ENCODE results near the gene MEPCE.

DNA sequence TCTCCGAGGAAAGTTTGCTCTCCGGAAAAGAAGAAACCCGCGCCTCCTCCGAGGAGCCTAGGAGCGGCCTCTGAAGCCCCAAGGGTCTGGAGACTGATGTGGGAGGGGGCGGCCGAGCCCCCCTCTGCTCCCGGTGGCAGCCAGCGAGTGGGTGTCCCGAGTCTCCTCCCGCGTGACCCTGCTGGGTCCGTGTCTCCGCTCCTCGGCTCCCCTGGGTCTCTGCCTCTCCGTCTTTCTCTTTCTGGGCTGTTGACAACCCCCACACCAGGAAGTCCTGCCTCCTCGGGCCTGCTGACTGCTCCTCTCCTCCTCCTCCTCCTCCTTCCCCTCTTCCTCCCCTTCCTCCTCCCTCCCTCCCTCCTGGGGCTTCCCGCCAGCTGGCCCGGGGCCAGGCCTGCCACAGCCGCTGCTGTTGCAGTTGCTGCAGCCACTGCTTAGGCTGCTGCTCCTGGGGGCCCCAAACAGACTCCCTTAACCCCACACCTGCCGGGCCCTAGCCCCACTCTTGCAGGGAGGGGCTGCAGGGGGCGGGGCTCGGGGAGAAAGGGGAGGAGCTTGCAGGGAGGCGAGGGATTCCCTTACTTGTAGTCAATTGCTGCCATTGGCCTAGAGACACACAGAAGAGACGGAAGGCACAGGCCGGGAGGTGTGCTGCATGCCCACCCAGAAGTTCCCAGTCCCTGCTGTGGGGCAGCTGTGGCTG, 49.5 kb downstream of the MEPCE start, which contains the start of gene TSC22D4:
- TF ChIP-seq CTCF (IDR thresholded peaks at IDR 0.05 in 8 of 11, conservative IDR thresholded peaks at IDR 0.05 in 3 of 11) = peak in 1 of 11 experiments; percentile 18
- peak; percentile 8 to 89 (median 85) for TF ChIP-seq POLR2A (IDR thresholded peaks at IDR 0.05)
- TF ChIP-seq POLR2AphosphoS5 (IDR thresholded peaks at IDR 0.05) = peak; percentile 95 to 96 (median 95)

All from spleen (tissue), 7 donors.